DMS114 treated with DMSO at 0.1 percent for 48 hours (cell line): ENCODE data around the gene GBP7.

Experiments used
- DNase-seq: peaks from one replicate; lab custom pipeline; 2025; ENCODE audit not compliant: unreplicated experiment; lab: John Stamatoyannopoulos, UW

Gene GBP7

DNA sequence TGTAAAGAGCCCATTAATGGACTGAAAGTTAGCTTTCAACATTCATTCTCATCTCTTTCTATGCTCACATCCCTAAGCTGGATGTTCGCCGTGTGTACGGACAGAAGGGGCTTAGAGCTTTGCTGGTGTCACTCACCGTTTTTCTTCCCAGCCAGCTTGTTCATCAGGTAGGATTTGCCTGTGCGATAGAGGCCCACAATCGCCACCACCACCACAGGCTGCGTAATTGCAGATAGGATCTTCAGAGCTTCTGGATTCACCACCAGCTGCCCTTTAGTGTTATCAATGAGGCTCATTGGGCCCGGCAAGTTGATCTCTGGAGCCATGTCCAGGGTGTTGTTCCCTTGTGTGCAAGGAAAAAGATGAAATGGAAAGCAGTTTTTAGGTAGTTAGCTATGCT is 54.2 kb downstream of the GBP7 start:
- no peak for DNase-seq

DNA sequence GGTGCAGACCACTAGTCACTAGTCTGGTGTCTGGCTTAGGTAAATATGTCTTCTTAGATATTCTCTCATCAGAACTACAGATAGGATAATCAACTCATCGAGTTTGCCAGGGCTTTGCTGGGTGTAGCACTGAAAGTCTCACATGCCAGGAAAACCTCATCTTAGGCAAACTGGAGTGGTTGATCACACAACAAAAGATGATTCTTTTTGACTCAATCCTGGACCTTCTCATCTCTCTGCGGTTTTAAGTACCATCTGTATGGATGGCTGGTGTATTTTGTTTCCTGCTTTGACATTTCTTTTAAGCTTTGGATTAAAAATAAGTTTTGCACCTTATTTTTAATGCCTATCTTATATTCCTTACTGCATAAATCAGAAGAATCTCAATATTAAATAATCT is 61.1 kb downstream of the GBP7 start:
- no peak for DNase-seq

GRCh38 chr1:89112871-89113613 is 62.8 kb downstream of the GBP7 start:
- DNase-seq = no peak

DNA sequence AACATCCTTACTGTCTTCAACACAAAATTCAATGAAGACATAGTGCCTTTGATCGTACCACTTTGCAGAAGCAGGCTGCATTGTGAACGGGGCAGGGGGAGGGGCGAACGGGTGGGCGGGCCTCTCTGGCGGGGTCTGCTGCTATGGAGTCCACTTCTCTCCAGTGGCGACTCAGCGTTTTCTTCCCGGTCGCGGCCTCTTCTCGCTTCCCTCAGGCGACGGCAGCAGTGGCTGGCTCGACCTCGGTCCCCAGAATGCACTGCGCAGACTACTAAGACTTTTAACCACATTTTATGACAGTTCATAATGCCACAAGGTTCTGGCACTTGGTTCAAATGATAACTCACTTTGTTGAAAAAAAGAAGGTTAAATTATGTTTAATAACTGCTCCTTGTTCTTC is 71.1 kb downstream of the GBP7 start:
- DNase-seq = no peak

- no peak for DNase-seq
Observed at GRCh38 chr1:89104147-89104546, 71.7 kb downstream of the GBP7 start.

DNA sequence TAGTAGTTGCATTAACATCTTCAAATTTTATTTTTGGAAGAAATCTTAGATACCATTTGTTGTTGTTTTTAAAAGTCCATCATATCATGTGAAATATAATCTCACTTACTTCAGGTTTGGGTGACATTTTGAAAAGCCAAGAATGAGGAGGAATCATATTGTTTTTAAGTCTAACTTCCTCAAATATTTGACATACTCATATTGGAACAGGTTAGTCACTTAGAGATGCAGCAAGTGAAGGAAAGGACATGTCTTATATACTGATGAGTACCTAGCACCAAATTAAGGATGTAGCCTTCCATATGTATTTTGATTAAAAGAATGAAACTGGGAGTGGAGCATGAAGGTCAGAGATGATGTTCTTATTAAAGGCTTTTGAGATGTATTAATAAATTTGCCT is 73.8 kb downstream of the GBP7 start:
- DNase-seq = no peak

DNA sequence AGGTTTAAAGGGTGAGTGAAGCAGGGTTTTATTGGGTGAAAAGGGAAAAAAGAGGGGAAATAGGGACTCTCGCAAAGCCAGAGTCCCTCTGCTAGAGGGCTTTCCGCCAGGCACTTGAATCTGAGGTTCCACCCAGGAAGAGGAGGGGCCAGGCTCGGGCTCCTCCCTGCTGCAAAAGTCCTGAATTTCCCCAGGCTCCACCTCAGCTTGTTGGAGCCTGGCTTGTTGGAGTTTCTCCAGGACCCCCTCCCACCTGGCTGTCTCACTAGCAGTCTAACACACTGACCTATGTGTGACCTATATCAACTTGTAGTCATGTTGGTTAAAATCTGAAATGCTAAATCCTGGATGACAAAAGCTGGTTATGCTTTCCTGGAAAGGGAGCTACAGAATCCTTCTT is 75.4 kb downstream of the GBP7 start:
- no peak for DNase-seq

- no peak for DNase-seq
Observed at GRCh38 chr1:89098857-89099256, 76.9 kb downstream of the GBP7 start.

DNA sequence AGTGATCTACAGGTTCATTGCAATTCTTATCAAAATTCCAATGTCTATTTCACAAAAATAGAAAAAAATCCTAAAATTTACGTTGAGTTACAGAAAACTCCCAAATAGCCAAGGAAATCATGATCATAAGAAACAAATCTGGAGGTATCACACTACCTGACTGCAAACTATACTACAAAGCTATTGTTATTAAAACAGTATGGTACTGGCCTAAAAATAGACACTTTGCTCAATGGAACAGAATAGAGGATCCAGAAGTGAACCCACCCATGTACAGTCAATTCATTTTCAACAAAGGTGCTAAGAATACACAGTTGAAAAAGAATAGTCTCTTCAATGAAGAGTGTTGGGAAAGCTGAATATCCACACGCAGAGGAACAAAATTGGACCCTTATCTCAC is 80.1 kb downstream of the GBP7 start:
- DNase-seq = no peak

DNA sequence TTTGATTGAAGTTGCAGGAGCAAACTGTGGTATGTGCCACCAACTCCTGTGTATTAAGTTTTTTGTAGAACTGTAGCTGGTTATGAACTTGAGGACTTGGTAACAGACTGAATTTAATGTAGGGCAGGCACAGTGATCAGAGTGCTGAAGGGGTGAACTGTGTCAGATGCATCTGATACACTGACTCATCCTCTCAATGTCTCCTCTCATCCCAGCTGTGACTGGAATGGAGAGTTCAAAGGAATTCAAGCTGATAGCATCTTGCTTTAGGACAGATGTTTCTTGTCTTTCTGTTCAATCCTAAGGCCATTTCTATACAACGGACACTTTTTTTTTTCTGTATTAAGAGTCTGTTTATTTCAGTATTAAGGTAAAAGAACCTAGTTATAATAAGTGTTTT is 85.8 kb downstream of the GBP7 start:
- no peak for DNase-seq

DNA sequence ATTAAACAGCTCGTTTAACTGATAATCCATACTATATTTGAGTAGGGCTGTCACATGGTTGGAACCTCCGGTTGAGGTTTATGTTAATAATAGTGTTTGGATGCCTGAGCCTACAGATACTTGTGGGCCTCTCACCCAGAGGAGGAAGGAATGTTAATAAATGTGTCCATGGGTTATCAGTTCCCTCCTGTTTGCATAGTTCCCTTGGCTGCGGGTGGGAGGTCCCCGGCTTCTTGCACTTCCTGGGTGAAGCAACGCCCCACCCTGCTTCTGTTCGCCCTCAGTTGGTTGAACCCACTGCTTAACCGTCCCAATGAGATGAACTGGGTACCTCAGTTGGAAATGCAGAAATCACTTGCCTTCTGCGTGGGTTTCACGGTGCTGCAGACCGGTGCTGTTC is 87.2 kb downstream of the GBP7 start:
- DNase-seq = no peak

- DNase-seq = no peak
Observed at GRCh38 chr1:89087241-89087640, 88.6 kb downstream of the GBP7 start.

GRCh38 chr1:89085781-89086180 is 90.0 kb downstream of the GBP7 start:
- no peak for DNase-seq
